Measurements from ENCODE around the gene XCR1. TPM values are rescaled to one million over a fixed set of nuclear protein-coding genes. Genes with fewer than 3 reads are reported as not detected.

XCR1 gene
- polyA plus RNA-seq, 10 donors: 0.05 to 0.90 (median 0.19) TPM

DNA sequence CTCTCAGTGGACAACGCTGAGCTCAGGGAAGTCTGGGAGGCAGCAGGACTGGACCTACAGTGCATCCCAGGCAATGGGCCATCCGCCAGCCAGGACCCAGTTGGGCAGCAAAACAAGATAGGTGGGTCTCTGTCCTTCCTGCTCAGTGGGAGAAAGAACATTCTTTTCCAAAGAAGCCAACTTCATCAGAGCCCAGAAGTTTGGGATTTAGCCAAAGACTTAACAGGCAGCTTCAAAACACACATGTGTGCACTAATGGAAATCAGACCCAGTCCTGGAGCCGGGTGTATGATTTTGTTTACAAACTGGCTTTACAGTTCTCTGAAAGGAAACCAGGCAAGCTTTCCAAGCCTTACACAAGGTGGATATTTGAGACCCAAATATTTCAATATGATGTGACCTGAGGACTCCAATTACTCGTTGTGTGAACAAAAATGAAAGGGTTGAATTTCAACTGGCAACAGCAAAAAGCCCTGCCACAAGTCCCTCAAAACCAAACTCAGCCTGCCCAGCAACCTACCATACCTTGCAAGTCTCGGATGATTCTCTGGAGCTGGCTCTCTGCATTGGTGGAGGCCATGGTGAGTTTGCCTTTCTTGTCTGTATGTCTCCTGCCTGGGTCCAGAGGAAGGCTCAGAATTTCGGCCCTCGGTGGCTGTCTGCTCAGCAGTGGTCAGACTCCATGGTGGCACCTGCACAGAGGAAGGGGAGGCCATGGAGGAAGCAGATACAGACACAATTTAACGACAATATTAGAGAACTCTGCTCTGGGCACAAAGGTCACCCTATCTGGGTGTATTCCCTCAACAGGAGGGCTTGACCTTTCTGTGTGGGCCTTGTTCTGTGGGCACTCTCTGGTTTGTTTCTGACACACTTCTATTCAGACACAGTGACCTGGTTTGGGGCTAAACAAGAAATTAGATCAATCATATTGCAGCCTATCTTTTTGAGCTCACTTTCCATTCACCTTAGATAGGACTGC, 42.7 kb downstream of the XCR1 start:
- peak in 1 of 3 donors; percentile 81 for DNase-seq

DNA sequence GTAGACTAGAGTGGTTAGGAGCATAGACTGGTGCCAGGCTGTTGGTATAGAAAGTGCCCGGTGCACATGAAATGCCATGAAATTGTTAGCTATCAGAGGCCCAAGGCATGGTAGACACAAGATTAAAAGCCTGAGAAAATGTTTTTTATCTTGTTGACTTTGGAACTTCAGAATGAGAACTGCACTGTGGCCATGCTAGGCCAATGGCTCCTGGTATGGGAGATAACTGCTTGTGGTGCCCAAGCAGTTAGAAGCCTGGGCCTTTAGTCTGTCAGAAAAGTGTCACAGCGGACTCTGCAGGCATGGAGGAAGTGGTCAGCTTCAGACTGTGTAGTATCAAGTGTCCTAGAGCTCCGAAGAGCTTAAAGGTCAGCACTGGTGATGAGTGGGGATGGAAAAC, 43.5 kb downstream of the XCR1 start:
- DNase-seq: no peak

DNA sequence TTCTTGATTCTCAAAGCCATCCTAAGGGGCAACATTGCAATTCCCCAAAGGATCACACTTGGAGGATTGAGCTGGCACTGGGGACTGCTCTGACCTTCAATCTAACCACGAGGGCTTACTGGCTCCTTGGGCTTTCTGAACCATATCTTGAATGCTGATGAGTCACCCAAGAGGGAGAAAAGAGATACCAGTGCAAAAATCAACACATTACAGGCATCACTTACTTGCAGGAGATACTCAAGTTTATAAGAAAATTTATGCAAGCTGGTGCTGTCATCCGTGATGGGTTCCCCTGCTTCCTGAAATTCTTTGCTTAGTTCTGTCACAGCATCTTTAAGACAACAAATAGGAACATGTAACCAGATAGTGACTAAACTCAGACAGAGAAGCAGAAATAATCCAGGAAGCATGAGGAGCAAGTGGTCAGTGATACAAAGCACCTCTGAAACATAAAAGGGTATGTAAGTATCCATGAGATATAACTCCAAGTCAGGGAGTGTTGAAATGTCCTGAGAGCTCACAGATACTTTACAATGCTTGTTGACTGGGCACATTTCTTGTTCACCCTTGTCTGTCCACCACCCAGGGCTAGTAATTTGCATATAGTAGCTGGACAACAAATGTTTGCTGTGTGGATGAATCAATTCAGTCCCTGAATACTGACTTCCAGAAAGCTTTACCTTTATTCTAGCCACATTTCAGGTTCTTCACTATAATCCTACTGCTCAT, 45.8 kb downstream of the XCR1 start:
- no peak for DNase-seq

DNA sequence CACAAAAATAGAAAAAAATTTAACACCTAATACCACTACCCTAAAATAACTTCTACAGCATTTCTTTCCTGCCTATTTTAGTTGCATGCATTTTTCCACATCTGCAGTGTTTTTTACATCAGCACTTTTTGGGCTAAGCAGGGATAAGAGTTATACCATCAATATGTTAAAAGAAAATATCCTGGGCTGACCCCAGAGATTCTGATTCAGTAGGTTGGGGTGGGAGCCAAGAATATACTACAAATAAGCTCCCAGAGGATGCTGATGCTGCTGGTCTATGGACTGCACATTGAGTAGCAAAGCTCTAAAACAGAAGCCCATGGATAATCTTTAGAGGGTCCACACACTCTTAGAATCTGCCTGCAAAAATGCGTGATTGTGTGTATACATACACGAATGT, 46.5 kb downstream of the XCR1 start:
- DNase-seq: no peak

DNA sequence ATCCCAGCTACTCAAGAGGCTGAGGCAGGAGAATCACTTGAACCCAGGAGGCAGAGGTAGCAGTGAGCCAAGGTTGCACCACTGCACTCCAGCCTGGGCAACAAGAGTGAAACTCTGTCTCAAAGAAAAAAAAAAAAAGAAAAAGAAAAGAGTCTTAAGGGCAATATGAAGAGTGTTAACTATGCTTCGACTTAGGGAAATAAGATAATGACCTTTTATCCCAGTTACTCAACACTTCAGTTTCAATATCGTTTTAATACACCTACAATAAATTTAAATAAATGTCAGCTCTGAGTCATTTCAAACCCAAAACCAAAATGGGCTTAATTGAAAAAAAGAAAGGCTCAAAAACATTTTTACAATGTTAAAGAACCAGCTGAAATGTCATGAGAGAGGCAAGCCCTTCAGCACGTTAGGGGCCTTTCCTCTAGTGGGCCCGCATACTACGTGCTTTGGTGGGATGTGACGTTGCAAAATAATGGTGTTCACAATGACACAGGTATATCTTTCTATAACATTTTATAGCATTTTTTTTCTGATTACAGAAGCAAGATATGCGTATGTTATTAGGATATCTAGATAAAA, 47.0 kb downstream of the XCR1 start:
- DNase-seq: no peak

DNA sequence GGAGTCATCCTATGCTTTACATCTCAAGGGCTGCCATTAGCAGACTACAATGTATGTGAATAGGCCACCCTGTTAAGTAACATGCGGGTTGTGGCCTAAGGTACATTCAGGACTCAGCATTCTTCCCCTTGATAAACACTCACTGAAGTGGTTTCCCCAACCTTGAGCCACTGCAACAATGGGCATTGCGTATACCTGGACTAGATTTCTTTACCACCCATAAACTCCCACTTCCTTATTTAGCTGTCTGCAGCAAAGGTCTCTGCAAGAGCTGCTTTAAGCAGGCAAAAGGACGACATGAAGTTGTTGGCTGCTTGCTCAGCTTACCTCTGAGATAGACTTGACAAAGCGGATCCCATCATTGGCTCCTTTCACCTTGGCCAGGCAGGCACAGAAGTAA, 47.9 kb downstream of the XCR1 start:
- DNase-seq: no peak

DNA sequence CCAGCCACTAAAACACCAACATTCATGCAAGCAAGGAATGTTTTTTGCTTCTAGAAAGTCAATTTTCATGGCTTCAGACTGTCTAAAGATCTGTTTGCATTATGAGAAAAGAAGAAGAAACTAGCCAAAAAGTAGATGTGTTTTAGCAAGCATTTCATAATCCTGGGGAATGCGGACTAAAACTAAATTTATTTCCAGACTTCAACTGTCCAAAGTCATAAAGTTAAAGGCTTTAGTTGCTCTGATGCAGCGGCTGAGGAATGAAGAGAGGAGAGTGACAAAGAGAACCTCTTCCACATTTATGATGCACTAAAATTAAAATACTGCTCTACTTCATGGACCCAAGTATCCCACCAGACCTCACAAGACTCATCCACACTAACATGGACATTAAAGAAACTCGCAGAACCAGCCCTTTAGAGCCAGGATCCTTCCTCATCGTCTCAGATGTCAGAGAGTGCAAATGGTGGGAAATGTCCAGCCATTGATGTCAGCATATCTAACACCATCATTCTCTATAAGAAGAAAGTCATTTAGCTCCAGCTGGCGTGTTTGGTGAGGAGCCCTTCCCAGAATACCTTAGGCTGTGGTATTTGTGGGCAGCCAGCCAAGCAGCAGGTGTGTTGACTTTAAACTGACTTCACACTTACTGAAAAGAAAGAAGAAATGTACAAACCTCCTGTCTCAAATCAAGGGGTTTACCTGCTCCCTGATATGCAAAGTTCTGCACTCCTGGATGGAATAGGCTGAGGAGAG, 49.1 kb downstream of the XCR1 start:
- peak in 1 of 3 donors; percentile 22 for DNase-seq

DNA sequence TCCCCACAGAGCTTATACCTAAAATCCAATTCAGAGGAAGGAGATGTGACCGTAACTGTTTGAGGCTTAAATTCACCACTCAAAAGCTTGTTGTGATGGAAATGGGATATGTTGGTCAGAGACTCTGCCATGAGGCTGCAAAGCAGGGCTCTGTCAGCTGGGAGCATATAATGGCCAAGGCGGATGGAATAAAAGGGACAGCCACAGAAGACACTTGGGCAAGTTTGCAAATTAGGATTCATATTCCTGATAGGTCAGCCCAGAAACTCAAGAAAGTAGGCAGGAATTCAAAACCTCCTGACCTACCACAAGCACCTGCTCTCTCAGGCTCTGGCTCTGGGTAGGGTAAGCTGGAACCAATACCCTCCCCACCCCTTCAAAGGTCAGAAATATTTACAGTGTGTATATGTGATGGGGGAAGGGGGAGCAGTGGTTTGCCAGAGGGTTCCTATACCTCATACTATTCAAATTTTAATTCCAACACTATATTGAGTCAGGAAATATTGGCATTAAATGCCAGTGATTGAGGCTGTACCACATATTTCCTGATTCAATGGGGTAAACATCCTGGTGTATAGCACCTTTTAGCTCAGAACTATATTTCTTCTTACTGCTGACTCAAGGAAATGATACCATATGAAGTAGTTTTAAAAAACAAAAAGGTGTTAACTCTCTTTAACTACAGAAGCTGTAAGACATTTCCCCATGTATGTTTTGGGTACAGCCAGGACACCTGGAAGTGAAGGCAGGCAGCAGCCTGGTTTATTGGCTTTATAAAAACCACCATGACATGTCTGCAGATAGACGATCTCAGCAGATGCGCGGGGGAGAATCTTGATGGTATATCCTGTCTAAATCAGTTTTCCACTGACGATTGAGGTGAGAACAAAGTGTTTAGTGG, 50.8 kb downstream of the XCR1 start:
- no peak for DNase-seq

DNA sequence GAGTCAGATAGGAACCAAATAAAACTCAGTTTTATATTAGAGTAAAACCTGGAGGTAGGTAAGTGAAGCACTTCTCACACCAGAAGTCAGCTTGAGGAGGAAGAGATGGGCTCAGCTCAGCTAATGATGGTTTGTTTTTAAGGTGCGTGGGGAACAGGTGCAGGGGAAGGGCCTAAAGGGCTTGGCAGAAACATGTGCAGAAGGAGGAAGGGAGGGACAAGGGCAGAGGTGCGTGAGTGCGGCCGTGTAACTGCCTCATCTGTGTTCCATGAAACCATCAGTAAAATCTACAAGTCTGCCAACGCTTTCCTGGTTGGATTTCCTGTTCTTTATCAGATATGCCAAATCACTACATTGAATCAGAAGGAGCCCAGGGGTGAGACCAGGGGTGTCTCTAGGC, 51.6 kb downstream of the XCR1 start:
- DNase-seq: no peak

DNA sequence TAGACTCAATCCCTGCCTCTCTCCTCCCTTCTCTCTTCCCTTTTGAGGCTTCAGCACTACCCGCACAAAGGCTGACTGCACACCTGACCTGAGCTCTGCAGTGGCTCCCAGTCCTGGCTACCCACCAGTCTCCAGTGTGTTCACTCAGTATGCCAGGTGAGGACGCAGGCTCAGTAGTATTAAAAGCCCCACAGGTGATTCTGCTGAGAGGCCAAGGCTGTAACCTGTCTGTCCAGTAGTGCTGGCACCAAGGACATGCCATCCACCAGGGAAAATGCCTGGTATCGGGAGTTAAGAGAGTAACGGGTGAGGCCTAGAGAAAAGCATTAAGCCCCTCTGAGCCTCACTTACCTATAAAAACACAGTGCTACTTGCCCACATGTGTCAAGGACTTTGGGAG, 52.6 kb downstream of the XCR1 start:
- no peak for DNase-seq

DNA sequence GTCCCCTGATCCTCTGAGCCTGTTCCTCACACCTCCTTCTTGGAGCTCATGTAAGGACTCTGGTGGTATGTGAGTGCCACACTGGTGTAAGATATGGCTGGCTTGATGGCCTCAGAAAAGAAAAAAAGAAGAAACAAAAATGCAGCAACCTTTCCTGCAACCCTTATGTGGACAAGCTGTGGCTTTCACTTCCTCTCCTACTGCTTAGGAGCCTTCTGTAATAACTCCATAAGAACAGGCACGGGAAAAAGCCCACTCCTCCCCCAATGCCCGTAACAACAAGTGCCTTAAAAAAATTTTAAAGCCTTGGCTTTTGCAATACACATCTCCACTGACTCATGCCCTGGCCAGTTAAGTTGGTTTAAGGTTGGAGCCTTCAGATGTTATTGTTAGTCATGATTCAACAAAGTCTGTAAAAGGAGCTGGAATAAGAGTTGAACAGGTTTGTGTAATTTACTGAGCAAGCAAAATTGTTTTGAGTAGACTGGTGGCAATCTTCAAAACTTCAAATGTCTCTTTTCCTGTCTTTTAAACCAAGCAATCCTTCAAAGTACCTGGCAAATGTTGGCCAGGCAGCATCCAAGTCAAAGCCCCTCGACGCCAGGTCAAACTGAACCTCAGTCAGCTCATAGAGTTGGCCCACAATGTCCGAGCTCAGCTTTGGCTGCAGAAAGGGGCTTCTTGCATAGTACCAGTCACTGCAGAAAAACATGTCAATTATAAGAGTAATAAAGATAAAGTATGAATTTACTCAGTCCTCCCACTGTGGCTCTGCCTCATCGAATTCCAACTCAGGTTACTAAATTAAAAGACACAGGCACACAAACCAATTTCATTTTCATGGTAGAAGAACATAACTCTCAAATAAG, 54.5 kb downstream of the XCR1 start:
- DNase-seq: no peak

DNA sequence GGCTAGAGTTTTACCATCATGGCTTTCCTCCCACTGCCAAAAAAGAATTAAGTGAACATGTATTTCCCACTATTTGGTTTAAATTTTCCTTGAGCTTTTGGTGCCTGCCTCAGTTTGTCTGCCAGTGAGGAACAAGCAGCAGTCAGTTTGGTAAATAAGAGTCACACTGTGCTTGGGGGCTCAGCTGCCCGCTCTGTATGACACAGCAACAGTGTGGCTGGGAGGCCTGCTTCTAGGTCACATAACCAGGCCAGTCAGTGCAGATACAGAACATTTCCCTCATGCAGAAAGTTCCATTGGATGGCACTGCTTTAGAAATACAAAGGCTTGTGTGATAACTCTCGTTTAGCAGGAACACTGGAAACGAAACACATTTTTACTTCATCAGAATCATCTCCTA, 57.3 kb downstream of the XCR1 start:
- DNase-seq: no peak

DNA sequence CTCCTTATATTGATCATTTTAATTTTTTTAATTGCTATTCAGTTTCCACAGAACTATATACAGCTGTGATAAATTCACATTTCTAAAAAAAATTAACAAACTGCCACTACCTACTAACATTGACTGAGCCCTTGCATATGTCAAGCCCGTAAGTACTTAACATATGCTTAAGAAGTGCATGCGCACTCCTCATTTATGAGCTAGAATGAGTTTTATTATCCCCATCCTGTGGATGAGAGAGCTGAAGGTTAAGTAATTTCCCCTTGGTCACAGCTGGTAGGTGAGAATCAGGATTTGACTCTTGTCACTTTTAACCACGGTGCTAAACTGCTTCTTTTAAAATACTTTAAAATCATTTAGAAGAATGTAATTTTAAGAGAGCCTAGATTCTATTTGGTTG, 58.2 kb downstream of the XCR1 start:
- DNase-seq: no peak

DNA sequence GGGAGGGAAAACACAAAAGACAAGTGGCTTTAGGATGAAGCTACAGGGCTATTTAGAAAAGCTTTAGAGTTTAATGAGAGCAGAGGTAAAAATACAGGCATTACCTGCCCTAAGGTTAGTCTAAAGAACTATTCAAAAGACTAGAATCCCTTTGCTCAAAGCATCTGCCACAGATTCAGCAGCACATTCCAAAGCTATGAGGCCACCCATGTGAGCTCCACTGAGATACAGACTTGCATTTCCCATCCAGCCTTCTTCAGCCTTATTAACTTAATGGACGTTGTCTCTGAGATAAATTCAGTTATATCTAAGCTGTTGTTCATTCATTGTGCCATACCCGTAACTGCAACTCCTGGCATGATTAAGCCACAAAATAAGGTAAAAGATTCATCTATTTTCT, 58.6 kb downstream of the XCR1 start:
- DNase-seq: peak in 1 of 3 donors; percentile 43

DNA sequence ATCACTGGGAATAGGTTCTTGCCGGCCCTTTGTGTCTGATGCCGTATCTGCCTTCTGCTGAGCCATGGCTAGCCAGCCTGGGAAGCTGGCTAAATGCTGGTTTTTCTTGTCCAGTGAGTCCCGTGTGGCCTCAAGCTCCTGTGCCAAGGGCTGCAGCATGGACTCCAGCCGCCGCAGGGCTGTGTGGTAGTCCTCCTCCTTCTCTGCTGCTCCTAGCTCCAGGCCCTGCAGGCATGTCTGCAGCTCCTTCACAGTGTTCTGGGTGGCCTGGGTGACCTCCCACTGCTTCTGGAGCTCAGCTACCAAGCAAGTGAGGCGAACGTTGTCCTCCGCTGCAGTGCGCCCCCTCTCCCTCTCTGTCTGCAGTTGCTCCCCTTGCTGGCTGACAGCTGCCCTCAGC, 59.1 kb downstream of the XCR1 start:
- DNase-seq: peak in 1 of 3 donors; percentile 15

DNA sequence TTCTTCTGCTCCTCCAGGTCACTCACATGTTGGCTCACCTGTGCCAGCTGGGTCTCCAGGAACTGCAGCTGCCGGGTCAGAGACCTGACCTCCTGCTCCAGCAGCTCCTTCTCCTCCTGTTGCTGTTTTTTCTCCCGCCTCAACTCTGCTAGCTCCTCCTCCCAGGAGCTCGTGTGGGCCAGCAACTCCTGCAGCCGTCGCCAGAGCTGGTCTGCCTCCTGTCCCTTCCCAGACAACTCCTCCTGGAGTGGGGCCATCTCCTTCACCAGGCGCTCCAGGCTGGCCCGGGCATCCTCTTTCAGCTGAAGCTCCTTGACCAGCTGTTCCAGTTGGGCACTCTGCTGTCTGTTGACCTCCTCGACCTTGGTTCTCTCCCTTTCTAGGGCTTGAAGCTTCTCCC, 59.6 kb downstream of the XCR1 start:
- peak in 1 of 3 donors; percentile 19 for DNase-seq

Data from muscle of back (tissue), 11 donors.